Measurements from ENCODE around the gene IGF2R.

IGF2R gene

DNA sequence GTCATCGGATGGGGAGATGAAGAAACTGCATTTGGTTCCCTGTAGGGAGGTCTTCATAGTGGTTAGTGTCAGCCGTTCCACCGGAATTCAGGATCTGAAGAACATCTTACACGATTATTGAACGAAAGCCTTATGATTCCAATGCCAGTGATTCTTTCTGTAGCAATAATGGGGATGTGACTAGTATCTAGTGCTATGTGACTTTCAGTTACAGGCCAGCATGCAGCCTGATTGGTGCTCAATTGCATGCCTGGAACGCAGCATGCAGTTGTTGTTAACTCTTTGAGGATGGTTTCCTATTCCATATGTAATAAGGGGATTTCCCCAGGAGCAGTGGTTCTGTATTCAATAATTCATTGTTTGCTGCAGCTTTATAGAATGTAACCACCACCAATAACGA, 81.1 kb downstream of the IGF2R start:
- DNase-seq = no peak

DNA sequence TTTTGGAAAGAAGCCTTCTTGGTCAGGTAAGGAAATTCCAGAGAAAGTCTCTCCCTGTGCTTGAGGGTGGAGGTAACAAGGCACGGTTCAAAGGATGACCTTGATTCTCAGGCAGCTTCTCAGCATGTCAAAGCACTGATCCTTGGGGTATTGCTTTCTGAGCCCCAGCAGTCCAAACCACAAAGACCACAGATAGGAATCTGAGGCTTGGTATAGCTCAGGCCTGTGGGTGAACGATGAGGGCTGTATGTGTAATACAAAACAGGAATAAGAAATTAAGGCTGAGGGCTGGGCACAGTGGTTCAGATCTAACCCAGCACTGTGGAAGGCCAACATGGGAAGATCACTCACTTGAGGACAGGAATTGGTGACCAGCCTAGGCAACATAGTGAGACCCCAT, 82.5 kb downstream of the IGF2R start:
- DNase-seq = no peak

DNA sequence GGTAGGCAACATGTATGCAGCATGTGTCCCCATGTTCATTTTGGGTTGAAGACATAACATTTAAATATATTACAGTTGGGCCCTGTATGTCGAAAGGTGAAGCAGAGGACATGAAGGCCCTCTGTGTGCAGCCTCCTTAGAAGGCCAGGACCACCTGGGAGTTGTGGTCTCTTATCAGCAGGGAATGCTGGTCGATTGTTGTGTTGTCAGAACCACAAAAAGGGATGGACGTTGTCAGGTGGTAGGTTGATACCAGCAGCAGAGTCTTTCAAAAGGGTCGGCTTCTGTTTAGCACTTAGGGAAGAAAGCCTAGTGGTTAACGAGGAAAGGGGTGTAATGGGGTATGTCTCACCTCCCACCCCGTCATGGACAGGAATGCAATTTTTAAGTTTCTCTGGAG, 85.4 kb downstream of the IGF2R start:
- no peak for DNase-seq

DNA sequence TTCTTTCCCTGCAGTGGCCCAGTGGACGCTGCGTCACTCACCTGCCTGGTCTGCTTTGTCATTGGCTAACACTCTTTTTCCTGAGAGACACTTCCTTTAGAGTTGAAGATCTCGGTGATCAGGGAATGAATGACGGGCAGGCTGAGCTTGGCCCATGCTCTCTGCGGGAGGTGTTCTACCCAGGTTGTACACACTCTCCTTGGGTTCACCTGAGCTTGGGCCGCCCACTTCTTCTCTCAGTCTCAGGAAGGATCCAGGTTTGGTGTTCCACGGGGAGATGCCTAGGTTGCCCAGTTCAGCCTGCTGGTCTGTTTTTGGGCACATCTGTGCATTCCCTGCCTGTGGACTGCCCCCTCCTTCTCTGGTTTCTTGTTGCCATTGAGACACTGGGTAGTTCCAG, 86.0 kb downstream of the IGF2R start:
- DNase-seq = no peak

DNA sequence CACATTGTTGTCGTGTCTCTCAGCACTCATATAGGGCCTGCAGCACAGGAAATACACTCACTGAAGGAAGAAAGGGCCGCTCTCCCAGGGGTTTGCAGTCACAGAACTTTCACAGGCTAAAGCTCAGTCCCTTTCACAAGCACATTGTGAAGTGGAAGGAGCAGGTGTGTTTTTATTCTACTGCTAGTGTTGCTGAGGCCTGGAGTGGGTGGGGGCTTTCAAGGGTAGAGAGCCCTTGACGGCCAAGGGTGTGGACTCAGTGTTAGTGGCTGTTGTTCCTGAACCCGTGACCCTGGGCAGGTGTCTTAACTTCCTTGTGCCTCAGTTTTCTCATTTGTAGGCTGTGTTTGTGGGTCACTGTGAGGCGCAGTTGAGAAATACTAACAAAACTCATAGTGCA, 86.5 kb downstream of the IGF2R start:
- DNase-seq = no peak

DNA sequence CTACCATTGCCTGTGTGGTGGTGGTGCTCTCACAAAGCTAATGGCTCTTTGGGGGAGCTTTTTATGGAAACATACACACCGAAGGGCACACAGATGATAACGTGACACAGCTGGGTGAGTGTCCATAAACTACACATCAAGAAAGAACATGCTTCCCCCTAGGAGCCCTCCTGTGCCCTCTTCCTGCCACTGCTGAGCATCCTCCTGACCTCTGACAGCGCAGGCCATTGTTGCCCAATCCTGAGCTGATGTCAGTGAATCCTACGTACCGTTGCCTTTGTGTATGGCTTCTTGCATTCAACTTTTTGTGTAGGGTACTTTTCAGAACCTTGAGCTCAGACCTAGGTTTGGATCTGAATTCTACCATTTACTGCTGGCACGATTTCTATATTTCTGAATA, 86.9 kb downstream of the IGF2R start:
- no peak for DNase-seq

DNA sequence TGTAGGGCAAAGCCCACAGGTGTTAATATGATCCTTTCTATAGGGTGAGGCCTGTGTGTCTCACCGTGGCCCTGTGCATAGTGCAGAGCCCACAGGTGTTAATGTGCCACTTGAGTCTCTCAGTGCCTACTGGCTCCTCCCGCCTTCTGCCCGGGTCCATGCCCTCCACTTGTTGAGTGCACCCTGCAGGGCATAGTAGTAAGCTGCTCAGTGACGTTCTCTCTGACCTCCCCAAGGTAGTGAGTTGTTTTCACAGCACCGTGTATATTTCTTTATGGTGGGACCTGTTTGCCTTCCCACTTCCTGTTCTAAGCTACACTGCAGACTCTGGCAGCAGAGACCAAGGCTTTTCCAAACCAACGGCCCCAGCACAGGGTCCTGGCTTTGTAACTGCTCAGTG, 88.2 kb downstream of the IGF2R start:
- no peak for DNase-seq

DNA sequence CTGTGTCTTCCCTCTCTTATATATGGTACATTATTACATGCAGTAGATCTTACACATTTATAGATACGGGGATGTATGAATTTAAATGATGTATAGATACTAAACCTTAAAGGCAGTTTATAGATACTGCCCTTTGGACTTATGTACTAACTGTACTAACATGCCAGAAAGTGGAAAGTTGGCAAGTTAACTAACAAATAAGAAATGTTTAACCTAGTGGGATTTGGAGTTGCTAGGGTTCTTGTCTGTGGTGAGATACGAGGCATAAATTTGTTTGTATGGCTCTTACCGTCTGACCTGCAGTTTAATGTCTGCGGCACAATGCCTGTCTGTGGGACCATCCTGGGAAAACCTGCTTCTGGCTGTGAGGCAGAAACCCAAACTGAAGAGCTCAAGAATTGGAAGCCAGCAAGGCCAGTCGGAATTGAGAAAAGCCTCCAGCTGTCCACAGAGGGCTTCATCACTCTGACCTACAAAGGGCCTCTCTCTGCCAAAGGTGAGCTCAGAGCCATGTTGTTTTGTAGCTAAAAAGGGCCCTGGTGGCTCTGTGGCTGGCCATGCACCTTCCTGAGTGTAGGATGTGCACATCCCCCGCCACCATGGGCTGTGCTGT, 89.8 kb downstream of the IGF2R start:
- no peak for DNase-seq

DNA sequence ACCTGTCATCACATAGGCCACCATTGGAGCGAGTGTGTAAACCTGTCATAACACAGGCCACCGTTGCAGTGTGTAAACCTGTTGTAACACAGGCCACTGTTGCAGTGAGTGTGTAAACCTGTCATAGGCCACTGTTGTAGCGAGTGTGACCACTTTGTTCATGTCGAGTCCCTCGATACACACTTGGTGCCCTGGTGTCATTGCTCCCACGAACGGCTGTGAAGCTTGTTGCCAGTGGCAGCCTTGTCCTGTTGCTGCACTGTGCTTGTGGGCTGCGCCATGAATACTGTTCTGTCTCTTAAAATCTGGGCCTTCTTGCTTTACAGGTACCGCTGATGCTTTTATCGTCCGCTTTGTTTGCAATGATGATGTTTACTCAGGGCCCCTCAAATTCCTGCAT, 91.3 kb downstream of the IGF2R start:
- no peak for DNase-seq

DNA sequence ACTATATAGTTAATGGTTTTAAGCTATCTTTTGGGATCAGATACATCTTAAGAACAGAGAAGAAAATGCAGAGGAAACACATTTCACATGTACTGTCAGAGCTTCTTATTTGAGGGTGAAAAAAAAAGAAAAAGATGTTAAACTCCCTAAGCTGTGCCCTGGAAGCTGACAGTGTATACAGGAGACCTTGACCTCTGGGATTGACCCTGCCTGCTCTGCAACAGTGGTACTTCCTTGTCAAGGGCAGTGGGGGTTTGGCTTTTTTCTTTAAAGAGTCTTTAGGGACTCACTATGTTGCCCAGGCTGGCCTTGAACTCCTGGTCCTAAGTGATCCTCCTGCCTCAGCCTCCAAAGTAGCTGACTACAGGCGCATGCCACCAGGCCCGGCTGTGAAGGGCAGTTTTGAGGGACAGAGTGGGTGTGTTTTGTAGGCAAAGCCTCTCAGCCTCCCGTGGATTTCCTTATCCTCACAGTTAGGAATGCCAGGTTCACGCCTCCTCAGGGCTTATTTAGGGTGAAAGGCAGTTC, 92.1 kb downstream of the IGF2R start:
- DNase-seq = no peak

DNA sequence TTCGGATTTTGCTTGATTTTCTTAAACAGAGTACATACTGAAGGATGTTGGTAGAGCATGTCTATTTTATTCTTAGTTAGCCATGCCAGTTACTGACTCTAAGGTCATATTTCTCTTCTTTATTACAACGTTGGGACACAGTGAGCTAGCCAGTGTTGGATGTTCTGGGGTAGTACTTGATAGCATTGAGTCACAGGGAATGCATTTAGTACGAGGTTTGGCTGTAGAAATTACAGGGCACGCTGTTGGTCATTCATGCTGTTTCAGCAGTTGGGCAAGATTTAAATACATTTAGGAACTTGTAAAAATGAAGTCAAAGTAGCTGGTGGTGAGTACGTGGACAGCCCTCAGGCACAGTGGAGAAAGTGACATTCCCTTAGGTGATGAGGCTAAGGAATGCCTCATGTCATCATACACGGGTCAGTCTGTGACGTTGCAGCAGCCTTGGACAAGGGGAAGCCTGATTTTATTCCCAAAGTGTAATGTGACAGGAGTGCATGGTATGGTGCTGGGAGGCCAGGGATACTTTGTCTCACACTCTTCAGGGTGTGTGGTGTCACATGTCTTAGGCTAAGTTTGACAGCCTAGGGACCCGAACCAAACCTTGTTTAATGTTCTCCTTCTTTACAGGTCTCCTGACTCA, 95.0 kb downstream of the IGF2R start:
- no peak for DNase-seq

DNA sequence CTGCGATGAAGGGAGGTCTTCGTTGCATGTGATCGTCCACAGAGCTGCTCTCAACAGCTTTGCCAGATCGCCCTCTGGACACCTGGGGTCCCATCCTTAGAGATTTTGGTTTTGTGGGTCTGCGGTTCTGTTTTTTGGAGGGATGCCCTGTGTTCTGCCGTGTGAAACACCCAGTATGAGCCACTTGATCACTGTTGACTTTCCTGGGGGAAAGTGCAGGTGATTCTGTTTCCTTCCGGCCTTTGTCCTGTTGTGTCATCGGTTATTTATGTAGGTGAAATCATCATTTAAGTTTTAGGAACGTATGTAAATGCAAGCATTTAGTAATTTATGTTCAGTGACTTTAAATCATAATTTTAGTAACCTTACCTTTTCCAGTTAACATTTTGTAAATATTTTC, 96.3 kb downstream of the IGF2R start:
- no peak for DNase-seq

DNA sequence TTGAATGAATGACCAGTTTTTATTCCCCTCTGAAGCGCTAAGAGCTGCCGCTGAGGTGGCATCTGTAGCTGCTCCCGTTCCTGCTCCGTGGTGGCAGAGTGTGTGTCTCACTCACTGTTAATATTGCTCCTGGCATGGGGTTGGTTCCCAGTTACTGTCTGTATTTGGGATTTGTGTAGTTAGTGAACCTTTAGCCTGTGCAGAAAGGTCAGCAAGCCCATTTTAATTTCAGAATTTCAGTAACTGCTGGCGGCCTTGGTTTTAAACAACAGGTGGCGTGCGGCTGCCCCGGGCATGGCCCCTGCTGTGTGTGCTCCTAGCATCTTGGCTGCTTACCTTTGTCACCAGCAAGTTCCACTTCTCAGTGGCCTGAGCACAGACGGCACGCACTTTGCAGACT, 98.7 kb downstream of the IGF2R start:
- DNase-seq = no peak

DNA sequence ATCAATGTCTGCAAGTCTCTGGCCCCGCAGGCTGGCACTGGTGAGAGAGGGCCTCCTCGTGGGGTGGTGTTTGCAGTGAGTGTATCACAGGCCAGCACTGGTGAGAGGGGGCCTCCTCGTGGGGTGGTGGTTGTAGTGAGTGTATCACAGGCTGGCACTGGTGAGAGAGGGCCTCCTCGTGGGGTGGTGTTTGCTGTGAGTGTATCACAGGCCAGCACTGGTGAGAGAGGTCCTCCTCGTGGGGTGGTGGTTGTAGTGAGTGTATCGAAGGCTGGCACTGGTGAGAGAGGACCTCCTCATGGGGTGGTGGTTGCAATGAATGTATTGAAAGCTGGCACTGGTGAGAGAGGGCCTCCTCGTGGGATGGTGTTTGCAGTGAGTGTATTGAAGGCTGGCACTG, 99.5 kb downstream of the IGF2R start:
- no peak for DNase-seq

DNA sequence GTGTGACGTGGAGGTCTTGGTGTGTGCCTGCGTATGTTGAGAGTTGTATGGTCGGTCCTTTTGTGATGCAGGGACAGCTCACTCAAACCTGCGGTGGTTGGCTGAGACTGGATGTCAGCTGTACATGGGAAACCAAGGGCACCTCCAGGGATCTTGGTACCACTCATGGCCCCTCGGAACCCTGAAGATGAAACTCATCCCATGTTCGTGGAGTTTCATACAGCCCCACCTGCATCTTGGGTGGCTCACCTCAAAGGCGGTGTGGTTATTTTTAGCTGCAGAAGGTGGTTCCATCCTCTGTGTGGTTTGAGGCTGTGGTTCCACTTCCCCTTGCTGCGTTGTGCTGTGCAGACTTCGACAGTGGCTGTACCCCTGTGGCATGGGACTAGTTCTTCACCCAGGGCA, 100.2 kb downstream of the IGF2R start:
- DNase-seq = no peak

DNA sequence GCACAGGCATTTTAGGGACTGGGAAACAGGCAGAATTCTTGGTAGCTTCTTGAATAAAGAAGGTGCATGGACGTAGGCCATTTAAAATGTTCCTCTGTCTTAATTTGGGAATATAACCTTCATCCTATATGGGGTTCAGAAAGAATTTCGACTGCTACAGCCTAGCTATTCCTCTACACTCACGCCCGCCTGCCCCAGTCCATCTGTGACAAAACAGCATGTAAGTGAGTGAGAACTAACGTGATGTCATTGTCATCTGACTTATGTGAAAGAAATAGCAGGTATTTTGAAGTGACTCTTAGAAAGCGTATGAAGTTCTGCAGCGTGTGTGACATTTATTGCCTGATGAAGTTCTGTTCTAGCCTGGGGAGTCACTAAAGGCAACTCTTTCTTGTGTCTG, 100.6 kb downstream of the IGF2R start:
- DNase-seq = no peak

DNA sequence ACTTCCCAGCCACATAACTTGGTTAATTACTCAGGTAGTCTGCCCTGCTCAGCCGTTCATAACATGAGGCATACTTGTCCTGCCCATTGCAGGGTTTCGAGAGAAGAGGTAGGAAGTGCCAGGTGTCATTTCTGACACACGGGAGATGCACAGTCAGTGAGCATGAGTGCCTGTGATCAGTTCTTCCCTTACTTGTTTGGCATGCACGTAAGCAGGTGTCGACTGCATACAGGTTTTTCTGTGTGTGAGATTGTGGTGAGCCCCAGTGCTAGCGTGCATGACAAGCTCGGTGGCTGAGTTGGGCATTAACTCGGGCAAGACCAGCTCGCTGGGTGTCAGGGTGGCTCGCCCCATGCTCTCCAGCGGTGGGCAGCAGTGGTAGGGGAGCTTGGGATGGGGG, 101.5 kb downstream of the IGF2R start:
- no peak for DNase-seq

DNA sequence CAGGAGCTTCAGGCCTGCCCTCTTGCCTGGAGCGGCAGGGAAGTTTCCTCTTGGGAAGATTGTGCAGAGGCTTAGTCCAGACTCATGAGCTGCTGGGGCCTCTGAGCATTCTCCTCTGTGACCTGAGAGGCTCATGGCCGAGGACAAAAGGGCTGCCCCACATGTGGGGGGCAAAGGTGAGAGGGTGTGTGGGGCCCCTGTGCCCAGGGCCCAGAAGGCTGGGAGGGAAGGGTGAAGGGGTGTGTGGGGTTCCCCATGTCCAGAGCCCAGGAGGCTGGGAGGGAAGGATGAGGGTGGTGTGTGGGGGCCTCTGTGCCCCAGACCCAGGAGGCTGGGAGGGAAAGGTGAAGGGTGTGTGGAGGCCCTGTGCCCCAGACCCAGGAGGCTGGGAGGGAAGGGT, 101.9 kb downstream of the IGF2R start:
- no peak for DNase-seq

DNA sequence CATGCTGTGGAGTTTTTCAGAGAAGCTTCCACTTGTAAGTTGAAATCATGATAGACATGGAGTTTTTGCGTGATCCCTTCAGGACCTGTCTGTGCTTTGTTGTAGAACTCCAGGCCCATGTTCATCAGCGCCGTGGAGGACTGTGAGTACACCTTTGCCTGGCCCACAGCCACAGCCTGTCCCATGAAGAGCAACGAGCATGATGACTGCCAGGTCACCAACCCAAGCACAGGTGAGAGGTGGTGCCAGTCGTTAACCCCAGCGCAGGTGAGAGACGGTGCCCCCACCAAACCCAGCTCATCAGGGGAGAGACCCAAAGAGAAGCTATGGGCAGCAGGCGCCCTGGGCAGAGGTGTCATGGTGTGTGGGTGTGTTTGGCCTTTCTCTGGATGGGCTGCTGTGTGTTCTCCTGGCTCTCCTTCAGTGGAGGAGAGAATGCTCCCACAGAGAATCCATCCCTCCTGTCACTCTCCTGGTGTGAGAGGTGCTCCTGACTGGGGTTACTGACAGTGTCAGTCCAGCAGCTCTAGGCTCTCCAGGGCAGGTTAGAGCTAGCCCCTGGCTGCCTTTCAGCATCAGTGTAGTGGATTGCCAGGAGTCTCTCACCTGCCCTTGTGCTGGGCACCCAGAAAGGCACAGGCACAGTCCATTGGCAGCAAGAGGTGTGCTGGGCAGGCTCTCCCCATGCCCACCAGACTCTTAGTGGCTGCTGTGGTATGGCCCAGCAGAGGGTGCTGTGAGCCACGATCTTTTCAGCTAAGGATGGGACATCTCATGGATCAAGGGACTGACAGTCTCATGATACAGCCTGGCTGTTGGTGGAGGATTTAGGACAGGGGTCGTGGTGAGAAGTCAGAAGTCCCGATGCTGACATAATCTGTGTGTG, 103.2 kb downstream of the IGF2R start:
- DNase-seq = no peak

DNA sequence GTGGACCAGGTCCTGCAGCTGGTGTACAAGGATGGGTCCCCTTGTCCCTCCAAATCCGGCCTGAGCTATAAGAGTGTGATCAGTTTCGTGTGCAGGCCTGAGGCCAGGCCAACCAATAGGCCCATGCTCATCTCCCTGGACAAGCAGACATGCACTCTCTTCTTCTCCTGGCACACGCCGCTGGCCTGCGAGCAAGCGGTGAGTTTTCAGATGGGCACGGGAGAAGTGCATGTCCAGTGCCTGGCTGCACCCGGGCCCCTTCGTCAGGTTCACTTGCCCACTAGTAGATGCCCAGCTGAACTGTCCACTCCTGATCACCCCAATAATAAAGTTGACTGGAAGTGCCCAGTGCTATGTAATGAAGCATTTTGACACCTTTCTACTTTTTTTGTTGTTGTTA, 104.4 kb downstream of the IGF2R start:
- DNase-seq = no peak

DNA sequence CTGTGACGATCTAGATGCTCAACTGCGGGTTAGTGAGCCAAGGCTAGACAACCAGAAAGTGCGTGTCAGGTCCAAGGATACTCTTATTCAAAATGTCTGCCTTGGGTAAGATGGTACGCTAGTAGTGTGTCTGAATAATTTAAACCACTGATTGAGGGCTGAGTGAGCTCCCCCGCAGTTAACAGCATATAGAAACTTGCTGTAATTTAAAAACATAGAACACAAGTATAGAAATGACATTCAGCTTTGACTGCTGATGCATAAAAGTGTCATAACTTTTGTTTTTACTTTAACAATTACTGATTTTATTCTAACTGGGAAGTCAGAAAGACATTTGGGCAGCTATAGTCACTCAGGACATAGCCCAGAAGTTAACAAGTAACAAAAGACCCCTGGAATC, 107.1 kb downstream of the IGF2R start:
- no peak for DNase-seq

DNA sequence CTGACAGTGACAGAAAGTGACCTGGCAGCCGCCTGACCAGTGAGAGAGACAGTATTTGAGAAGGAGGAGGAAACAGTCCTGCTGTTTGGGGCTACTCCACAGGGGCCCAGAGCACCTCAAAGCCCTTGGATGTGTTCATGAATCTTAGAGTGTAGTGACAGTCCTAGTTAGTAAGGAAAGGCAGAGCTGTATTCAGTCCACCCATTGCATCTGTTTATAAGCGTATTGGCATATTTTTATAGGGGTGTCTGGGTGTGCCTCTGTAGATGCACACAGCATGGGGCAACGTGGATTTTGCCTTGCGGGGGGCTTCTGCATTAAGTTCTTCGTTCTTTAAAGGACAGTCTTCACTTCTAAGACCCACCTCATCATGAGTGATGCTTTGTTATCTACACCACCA, 108.1 kb downstream of the IGF2R start:
- DNase-seq = no peak

DNA sequence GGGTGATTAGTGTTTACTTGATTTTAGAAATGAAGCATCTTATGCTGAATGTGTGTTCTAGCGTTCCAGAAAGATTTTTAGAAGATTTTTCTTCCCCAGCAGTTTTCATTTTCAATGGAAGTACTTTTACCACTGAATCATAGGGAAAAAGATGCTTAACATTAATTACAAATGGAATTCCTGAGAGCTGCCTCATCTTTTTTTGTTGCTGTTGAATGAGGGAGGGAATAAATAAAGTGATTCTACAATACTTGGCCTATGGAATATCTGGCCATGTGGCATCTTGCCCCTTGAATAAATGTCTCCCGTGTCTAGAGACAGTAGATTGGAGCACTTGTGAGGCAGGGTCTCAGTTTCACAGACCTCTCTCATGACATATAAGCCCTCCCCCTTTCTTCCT, 108.6 kb downstream of the IGF2R start:
- DNase-seq = no peak

Data from eye (tissue), 1 donor.